Breast epithelium (tissue), 3 donors: ENCODE measurements around the gene ZNF143.

Experiments
- CTCF ChIP-seq, 3 donors: fragments of 450-650 bp; IDR thresholded peaks; one replicate each; pipeline ENCODE4 v1.5.1; 2016 to 2017; ENCODE audit warnings: antibody characterized with exemption in 3 of 3, mild to moderate bottlenecking in 3 of 3, moderate library complexity in 3 of 3
- POLR2A ChIP-seq: fragments of 450-650 bp; IDR thresholded peaks from one replicate; pipeline ENCODE4 v1.6.1; 2016; ENCODE audit warnings: antibody characterized with exemption, mild to moderate bottlenecking, moderate library complexity

- TF ChIP-seq CTCF (IDR thresholded peaks at IDR 0.05) (no peak), POLR2A (no peak)
These were observed 64.3 kb downstream of the ZNF143 start for GRCh38 chr11:9525116-9525515.
